Mononuclear cell (primary cell): ENCODE results near the gene RSL24D1. TPM values are rescaled to one million over a fixed set of nuclear protein-coding genes. Genes with fewer than 3 reads are reported as not detected.

ENCODE experiments used
- H3K27me3 ChIP-seq: 2 replicates; pipeline ENCODE4 v1.6.0; 2011; ENCODE audit warnings: low read length, control low read depth; ENCODE audit not compliant: insufficient read depth
- H3K4me1 ChIP-seq: 2 replicates; pipeline ENCODE4 v1.5.1; 2011; ENCODE audit warnings: mild to moderate bottlenecking, low read length, control low read depth; ENCODE audit not compliant: insufficient read depth
- H3K4me3 ChIP-seq: 2 replicates; pipeline ENCODE4 v1.5.1; 2011; ENCODE audit warnings: mild to moderate bottlenecking, low read length, moderate library complexity
- H3K9me3 ChIP-seq: 2 replicates; pipeline ENCODE4 v1.5.1; 2011; ENCODE audit warnings: low read depth, mild to moderate bottlenecking, control low read depth, low read length
- total RNA-seq: library from RNA; depleted of rRNA; stranded (reverse); fragments of >200 nt; gene quantifications from one replicate; pipeline ENCODE4 v1.2.3, GENCODE V29; 2012

RSL24D1 gene
- total RNA-seq = 190 TPM

- no peaks in the 10 kb centered on the region for H3K9me3 ChIP-seq
- no peaks in the 10 kb centered on the region for H3K27me3 ChIP-seq
- H3K4me1 ChIP-seq = peaks cover 35% of the 10 kb centered on the region
- peak within 1 kb of the TSS; percentile 95 for H3K4me3 ChIP-seq
Observed at GRCh38 chr15:55196458-55197361, at the start of gene RSL24D1. Gene RSL24D1 (minus strand): TSS chr15:55196941. CDS start chr15:55196890, 51 bp downstream.

GRCh38 chr15:55245059-55245458 lies 48.3 kb upstream of the RSL24D1 start:
- Histone ChIP-seq H3K27me3 (no peaks in the 10 kb centered on the region), H3K9me3 (no peaks in the 10 kb centered on the region), H3K4me1 (peaks cover 56% of the 10 kb centered on the region), H3K4me3 (no peak overlapping the region)

- H3K9me3 ChIP-seq = no peaks in the 10 kb centered on the region
- no peak overlapping the region for H3K4me3 ChIP-seq
- peaks cover 31% of the 10 kb centered on the region for H3K4me1 ChIP-seq
- no peaks in the 10 kb centered on the region for H3K27me3 ChIP-seq
Observed at GRCh38 chr15:55241891-55242290, 45.1 kb upstream of the RSL24D1 start.

GRCh38 chr15:55241186-55241585 lies 44.4 kb upstream of the RSL24D1 start:
- peaks cover 25% of the 10 kb centered on the region for H3K4me1 ChIP-seq
- no peak overlapping the region for H3K4me3 ChIP-seq
- no peaks in the 10 kb centered on the region for H3K27me3 ChIP-seq
- no peaks in the 10 kb centered on the region for H3K9me3 ChIP-seq

GRCh38 chr15:55240125-55240760 lies 43.5 kb upstream of the RSL24D1 start:
- Histone ChIP-seq H3K27me3 (no peaks in the 10 kb centered on the region), H3K9me3 (no peaks in the 10 kb centered on the region), H3K4me3 (no peak overlapping the region), H3K4me1 (peaks cover 22% of the 10 kb centered on the region)

- H3K4me1 ChIP-seq = peaks cover 18% of the 10 kb centered on the region
- H3K9me3 ChIP-seq = no peaks in the 10 kb centered on the region
- H3K4me3 ChIP-seq = no peak overlapping the region
- H3K27me3 ChIP-seq = no peaks in the 10 kb centered on the region
Observed at GRCh38 chr15:55239440-55240124, 42.8 kb upstream of the RSL24D1 start.

- Histone ChIP-seq H3K4me1 (peaks cover 18% of the 10 kb centered on the region), H3K4me3 (no peak overlapping the region), H3K9me3 (no peaks in the 10 kb centered on the region), H3K27me3 (no peaks in the 10 kb centered on the region)
Observed at GRCh38 chr15:55238877-55239276, 42.1 kb upstream of the RSL24D1 start.

- Histone ChIP-seq H3K9me3 (no peaks in the 10 kb centered on the region), H3K4me1 (peaks cover 12% of the 10 kb centered on the region)
Observed at GRCh38 chr15:55237219-55238130, 40.7 kb upstream of the RSL24D1 start.

GRCh38 chr15:55235546-55236036 lies 38.9 kb upstream of the RSL24D1 start:
- Histone ChIP-seq H3K4me3 (no peak overlapping the region), H3K9me3 (no peaks in the 10 kb centered on the region), H3K4me1 (peaks cover 12% of the 10 kb centered on the region), H3K27me3 (no peaks in the 10 kb centered on the region)

More at GRCh38 chr15:55237219-55238130, 40.7 kb upstream of the RSL24D1 start:
- no peak overlapping the region for H3K4me3 ChIP-seq
- no peaks in the 10 kb centered on the region for H3K27me3 ChIP-seq

- no peaks in the 10 kb centered on the region for H3K27me3 ChIP-seq
- H3K4me1 ChIP-seq = peaks cover 5% of the 10 kb centered on the region
- no peak overlapping the region for H3K4me3 ChIP-seq
- H3K9me3 ChIP-seq = no peaks in the 10 kb centered on the region
Observed at GRCh38 chr15:55234800-55235104, 38.0 kb upstream of the RSL24D1 start.

- Histone ChIP-seq H3K4me1 (no peaks in the 10 kb centered on the region), H3K27me3 (no peaks in the 10 kb centered on the region), H3K9me3 (no peaks in the 10 kb centered on the region), H3K4me3 (no peak overlapping the region)
Observed at GRCh38 chr15:55234104-55234799, 37.5 kb upstream of the RSL24D1 start.

- Histone ChIP-seq H3K4me3 (no peak overlapping the region), H3K9me3 (no peaks in the 10 kb centered on the region), H3K4me1 (no peaks in the 10 kb centered on the region), H3K27me3 (no peaks in the 10 kb centered on the region)
Observed at GRCh38 chr15:55231455-55231854, 34.7 kb upstream of the RSL24D1 start.

- Histone ChIP-seq H3K4me1 (no peaks in the 10 kb centered on the region), H3K4me3 (no peak overlapping the region), H3K27me3 (no peaks in the 10 kb centered on the region), H3K9me3 (no peaks in the 10 kb centered on the region)
Observed at GRCh38 chr15:55230953-55231352, 34.2 kb upstream of the RSL24D1 start.
